Erythroblast (primary cell): Measurements from ENCODE around the gene FILIP1L.

Experiments used
- DNase-seq, 2 experiments: peaks; one replicate each; lab custom pipeline; 2025; lab: John Stamatoyannopoulos, UW
- GATA1 ChIP-seq: IDR thresholded peaks from 2 replicates; pipeline ENCODE4 v1.6.1; 2011; ENCODE audit warnings: low read depth, mild to moderate bottlenecking, control low read depth, low read length, moderate library complexity
- POLR2A ChIP-seq: IDR thresholded peaks from 2 replicates; pipeline ENCODE4 v1.6.1; 2011; ENCODE audit warnings: mild to moderate bottlenecking, low read length

Gene FILIP1L

GRCh38 chr3:100045696-100046095 is 68.6 kb downstream of the FILIP1L start:
- DNase-seq, result peak in 1 of 2 experiments; percentile 4
- TF ChIP-seq POLR2A (no peak), GATA1 (no peak)

- no peak for DNase-seq
- TF ChIP-seq POLR2A (no peak), GATA1 (no peak)
These were observed 69.9 kb downstream of the FILIP1L start for GRCh38 chr3:100044369-100044768.

- TF ChIP-seq POLR2A (no peak), GATA1 (no peak)
- DNase-seq, result no peak
These were observed 71.0 kb downstream of the FILIP1L start for GRCh38 chr3:100043271-100043670.

- TF ChIP-seq GATA1 (no peak), POLR2A (no peak)
- DNase-seq, result no peak
These were observed 71.9 kb downstream of the FILIP1L start for GRCh38 chr3:100042166-100042981.

GRCh38 chr3:100041328-100041749 is 73.0 kb downstream of the FILIP1L start:
- TF ChIP-seq POLR2A (no peak), GATA1 (no peak)
- no peak for DNase-seq

GRCh38 chr3:100040451-100041225 is 73.7 kb downstream of the FILIP1L start:
- TF ChIP-seq POLR2A (no peak), GATA1 (no peak)
- DNase-seq, result no peak

GRCh38 chr3:100039075-100039474 is 75.2 kb downstream of the FILIP1L start:
- DNase-seq, result no peak
- TF ChIP-seq GATA1 (no peak), POLR2A (no peak)

- TF ChIP-seq GATA1 (no peak), POLR2A (no peak)
These were observed 80.3 kb downstream of the FILIP1L start for GRCh38 chr3:100033903-100034471.

GRCh38 chr3:100033184-100033583 is 81.1 kb downstream of the FILIP1L start:
- TF ChIP-seq POLR2A, result no peak
- no peak for TF ChIP-seq GATA1
- DNase-seq, result no peak

More at GRCh38 chr3:100033903-100034471, 80.3 kb downstream of the FILIP1L start:
- no peak for DNase-seq

- DNase-seq, result no peak
- TF ChIP-seq POLR2A (no peak), GATA1 (no peak)
These were observed 82.1 kb downstream of the FILIP1L start for GRCh38 chr3:100032243-100032642.

- no peak for DNase-seq
- TF ChIP-seq GATA1 (no peak), POLR2A (no peak)
These were observed 83.3 kb downstream of the FILIP1L start for GRCh38 chr3:100030914-100031425.

GRCh38 chr3:100030346-100030745 is 84.0 kb downstream of the FILIP1L start:
- TF ChIP-seq POLR2A (no peak), GATA1 (no peak)
- no peak for DNase-seq

GRCh38 chr3:100029689-100030088 is 84.6 kb downstream of the FILIP1L start:
- no peak for TF ChIP-seq POLR2A
- no peak for TF ChIP-seq GATA1
- peak; percentile 40 to 71 for DNase-seq

GRCh38 chr3:100029052-100029451 is 85.2 kb downstream of the FILIP1L start:
- DNase-seq, result no peak
- TF ChIP-seq GATA1, result no peak
- TF ChIP-seq POLR2A, result no peak
